ENCODE results near the gene MDGA2.
"Not testable (repeated sequence)": the region's sequence is repeated elsewhere in the genome, so short reads cannot be mapped to it uniquely, and the experiment has no call there.

Gene MDGA2

GRCh38 chr14:47675466-47676314 lies at the start of gene MDGA2:
Gene MDGA2, minus strand, starts transcription at chr14:47675605.
- peak; percentile 10 for DNase-seq

GRCh38 chr14:47722929-47723693 lies 47.7 kb upstream of the MDGA2 start:
- DNase-seq = no peak

GRCh38 chr14:47720281-47720680 lies 44.9 kb upstream of the MDGA2 start:
- DNase-seq = no peak

- DNase-seq = no peak
Measured at GRCh38 chr14:47715330-47715729, 39.9 kb upstream of the MDGA2 start.

- no peak for DNase-seq
Measured at GRCh38 chr14:47710581-47710980, 35.2 kb upstream of the MDGA2 start.

- DNase-seq = no peak
Measured at GRCh38 chr14:47705683-47706082, 30.3 kb upstream of the MDGA2 start.

GRCh38 chr14:47691829-47692228 lies 16.4 kb upstream of the MDGA2 start:
- no peak for DNase-seq

GRCh38 chr14:47678993-47679392 lies 3.6 kb upstream of the MDGA2 start:
- no peak for DNase-seq

- DNase-seq = no peak
Measured at GRCh38 chr14:47678157-47678556, 2.8 kb upstream of the MDGA2 start.

- DNase-seq = no peak
Measured at GRCh38 chr14:47676315-47676617, 861 bp upstream of the MDGA2 start.

- peak; percentile 14 for DNase-seq
Measured at GRCh38 chr14:47674543-47675465, 601 bp downstream of the MDGA2 start.

- no peak for DNase-seq
Measured at GRCh38 chr14:47674148-47674542, 1.3 kb downstream of the MDGA2 start.

- DNase-seq = no peak
Measured at GRCh38 chr14:47665337-47666134, 9.9 kb downstream of the MDGA2 start.

GRCh38 chr14:47662466-47662865 lies 12.9 kb downstream of the MDGA2 start:
- DNase-seq = no peak

- DNase-seq = no peak
Measured at GRCh38 chr14:47660158-47660557, 15.2 kb downstream of the MDGA2 start.

- DNase-seq = no peak
Measured at GRCh38 chr14:47658041-47658440, 17.4 kb downstream of the MDGA2 start.

- no peak for DNase-seq
Measured at GRCh38 chr14:47657143-47657542, 18.3 kb downstream of the MDGA2 start.

GRCh38 chr14:47651337-47651736 lies 24.1 kb downstream of the MDGA2 start:
- DNase-seq = no peak

GRCh38 chr14:47637753-47638152 lies 37.7 kb downstream of the MDGA2 start:
- no peak for DNase-seq

- DNase-seq = peak; percentile 38
Measured at GRCh38 chr14:47626151-47627035, 49.0 kb downstream of the MDGA2 start.

- DNase-seq = not testable (repeated sequence)
Measured at GRCh38 chr14:47624126-47624525, 51.3 kb downstream of the MDGA2 start.
